ENCODE measurements around the gene MRPL2. TPM values are rescaled to one million over a fixed set of nuclear protein-coding genes. Genes with fewer than 3 reads are reported as not detected.

The MRPL2 gene
- total RNA-seq, 2 experiments from 2014 or later, result 112 to 113 TPM

DNA sequence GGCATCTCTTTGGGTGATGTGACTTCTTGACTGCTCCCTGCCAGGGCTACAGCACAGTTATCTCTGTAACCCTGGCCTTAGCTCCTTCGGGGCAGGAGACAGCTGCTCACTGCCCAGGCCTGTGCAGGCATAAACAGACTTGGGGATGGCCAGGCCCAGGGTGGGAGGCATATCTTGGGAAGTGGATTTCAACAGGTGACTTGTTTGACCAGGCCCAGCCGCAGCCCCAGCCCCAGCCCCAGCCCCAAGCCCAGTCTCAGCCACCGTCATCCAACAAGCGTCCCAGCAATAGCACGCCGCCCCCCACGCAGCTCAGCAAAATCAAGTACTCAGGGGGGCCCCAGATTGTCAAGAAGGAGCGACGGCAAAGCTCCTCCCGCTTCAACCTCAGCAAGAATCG, 53.0 kb downstream of the MRPL2 start:
- no peak for DNase-seq
- Mint-ChIP-seq H3K4me1 (peaks cover 7% of the 10 kb centered on the region), H3K27ac (no peak overlapping the region), H3K27me3 (no peaks in the 10 kb centered on the region), H3K36me3 (peaks cover 3% of the 10 kb centered on the region), H3K9me3 (no peaks in the 10 kb centered on the region), H3K4me3 (no peak overlapping the region)

DNA sequence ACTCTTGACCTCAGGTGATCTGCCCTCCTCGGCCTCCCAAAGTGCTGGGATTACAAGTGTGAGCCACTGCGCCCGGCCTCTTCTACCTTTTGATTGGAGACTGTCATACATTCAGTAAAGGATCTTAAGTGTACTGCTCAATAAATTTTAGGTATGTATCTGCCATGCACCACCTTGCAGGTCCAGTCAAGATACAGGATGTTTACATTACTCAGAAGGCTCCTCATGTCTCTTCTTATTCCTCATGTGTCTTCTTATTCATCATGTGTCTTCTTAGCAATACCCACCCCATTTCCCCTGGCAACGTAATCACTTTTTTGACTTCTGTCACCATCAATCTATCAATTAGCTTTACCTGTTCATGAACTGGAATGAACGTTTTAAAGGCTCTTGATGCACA, 53.4 kb downstream of the MRPL2 start:
- Mint-ChIP-seq H3K9me3 (no peaks in the 10 kb centered on the region), H3K27me3 (no peaks in the 10 kb centered on the region), H3K4me3 (no peak overlapping the region), H3K27ac (no peak overlapping the region), H3K4me1 (peaks cover 7% of the 10 kb centered on the region), H3K36me3 (peaks cover 3% of the 10 kb centered on the region)
- no peak for DNase-seq

Other genes starting within 250 kb of the MRPL2 start
- 100 to 1,000 TPM; 193 to 200 TPM for gene RPL7L1, start 179.8 kb downstream of the MRPL2 start, total RNA-seq
- not detected for gene PTCRA, start 143.4 kb downstream of the MRPL2 start, total RNA-seq
- gene CNPY3, start 130.0 kb downstream of the MRPL2 start, total RNA-seq, result 10 to 100 TPM; 53.6 to 55.7 TPM
- under 1 TPM; 0.20 to 0.35 TPM for gene GNMT, start 98.7 kb downstream of the MRPL2 start, total RNA-seq
- gene PEX6, start 80.3 kb downstream of the MRPL2 start, total RNA-seq, result 10 to 100 TPM; 15.2 to 16.7 TPM
- 10 to 100 TPM; 43.0 to 43.4 TPM for gene PPP2R5D, start 74.9 kb downstream of the MRPL2 start, total RNA-seq
- 100 to 1,000 TPM in 1 of 2 experiments, 10 to 100 TPM in 1; 98.6 to 105 TPM for gene MEA1, start 45.5 kb downstream of the MRPL2 start, total RNA-seq
- gene KLHDC3, start 45.2 kb downstream of the MRPL2 start, total RNA-seq, result 10 to 100 TPM; 65.8 to 66.1 TPM
- gene RRP36, start 37.8 kb downstream of the MRPL2 start, total RNA-seq, result 10 to 100 TPM; 87.6 to 93.0 TPM
- gene CUL7, start 5.6 kb downstream of the MRPL2 start, total RNA-seq, result 10 to 100 TPM in 1 of 2 experiments, 1 to 10 TPM in 1; 9.3 to 10.2 TPM
- 1 to 10 TPM; 9.5 to 10.0 TPM for gene KLC4, start 197 bp upstream of the MRPL2 start, total RNA-seq
- 1 to 10 TPM; 3.3 to 3.9 TPM for gene PTK7, start 16.9 kb upstream of the MRPL2 start, total RNA-seq
- 10 to 100 TPM; 49.1 to 49.9 TPM for gene SRF, start 111.8 kb upstream of the MRPL2 start, total RNA-seq
- 10 to 100 TPM; 31.3 to 31.5 TPM for gene CUL9, start 122.8 kb upstream of the MRPL2 start, total RNA-seq
- gene DNPH1, start 170.0 kb upstream of the MRPL2 start, total RNA-seq, result 10 to 100 TPM; 55.8 to 56.1 TPM
- under 1 TPM; 0.12 to 0.14 TPM for gene TTBK1, start 184.0 kb upstream of the MRPL2 start, total RNA-seq
- not detected for gene SLC22A7, start 238.8 kb upstream of the MRPL2 start, total RNA-seq
- 1 to 10 TPM; 1.4 to 1.5 TPM for gene CRIP3, start 249.4 kb upstream of the MRPL2 start, total RNA-seq